ENCODE measurements around the gene GPC6. TPM values are rescaled to one million over a fixed set of nuclear protein-coding genes. Genes with fewer than 3 reads are reported as not detected.

GPC6 gene
- total RNA-seq, 2 experiments from 2014 or later = not detected

- Histone ChIP-seq H3K36me3 (ENCODE audit: insufficient read depth, low read length) (no peaks in the 10 kb centered on the region), H3K9me2 (ENCODE audit: insufficient read depth, low read length) (no peaks in the 10 kb centered on the region), H3K4me1 (ENCODE audit: insufficient read depth, low read length, poor library complexity, severe bottlenecking) (no peaks in the 10 kb centered on the region), H3K27ac (ENCODE audit: low read depth, low read length, poor library complexity, severe bottlenecking) (no peak overlapping the region), H3K4me2 (ENCODE audit: low read length) (no peak overlapping the region), H3K9me3 (ENCODE audit: low read length) (no peaks in the 10 kb centered on the region), H2AFZ (ENCODE audit: low read length) (no peak overlapping the region), H3K79me2 (ENCODE audit: insufficient read depth, low read depth, low read length) (no peaks in the 10 kb centered on the region), H4K20me1 (ENCODE audit: insufficient read depth, low read length) (no peaks in the 10 kb centered on the region), H3K4me3 (ENCODE audit: low read depth, low read length, poor library complexity, severe bottlenecking) (no peak overlapping the region)
- BruUV-seq (replicated peaks) = no TSS peak
- TF ChIP-seq CTCF (conservative IDR thresholded peaks at IDR 0.05; ENCODE audit: low read length) (no peak), EZH2phosphoT487 (IDR thresholded peaks at IDR 0.05; ENCODE audit: borderline replicate concordance, low read depth, low read length) (no peak)
- ChIA-PET CTCF (ENCODE audit: unreplicated experiment) (no interaction called here), POLR2A (no interaction called here)
- DNase-seq (ENCODE audit: low spot score) = no peak
- intact Hi-C loops (cut with micrococcal nuclease; ENCODE audit: unreplicated experiment) = no loop called here
Observed at GRCh38 chr13:93603043-93603442, 376.4 kb downstream of the GPC6 start.

GRCh38 chr13:93614776-93615175 is 388.2 kb downstream of the GPC6 start:
- TF ChIP-seq EZH2phosphoT487 (IDR thresholded peaks at IDR 0.05; ENCODE audit: borderline replicate concordance, low read depth, low read length) = no peak
- no peak for TF ChIP-seq CTCF (conservative IDR thresholded peaks at IDR 0.05; ENCODE audit: low read length)
- Histone ChIP-seq H4K20me1 (ENCODE audit: insufficient read depth, low read length) (no peaks in the 10 kb centered on the region), H3K4me2 (ENCODE audit: low read length) (no peak overlapping the region), H3K4me3 (ENCODE audit: low read depth, low read length, poor library complexity, severe bottlenecking) (no peak overlapping the region), H3K79me2 (ENCODE audit: insufficient read depth, low read depth, low read length) (no peaks in the 10 kb centered on the region), H2AFZ (ENCODE audit: low read length) (no peak overlapping the region), H3K4me1 (ENCODE audit: insufficient read depth, low read length, poor library complexity, severe bottlenecking) (no peaks in the 10 kb centered on the region), H3K36me3 (ENCODE audit: insufficient read depth, low read length) (no peaks in the 10 kb centered on the region), H3K9me3 (ENCODE audit: low read length) (no peaks in the 10 kb centered on the region), H3K27ac (ENCODE audit: low read depth, low read length, poor library complexity, severe bottlenecking) (no peak overlapping the region), H3K9me2 (ENCODE audit: insufficient read depth, low read length) (no peaks in the 10 kb centered on the region)
- no TSS peak for BruUV-seq (replicated peaks)
- no peak for DNase-seq (ENCODE audit: low spot score)
- CTCF ChIA-PET (ENCODE audit: unreplicated experiment) = no interaction called here
- POLR2A ChIA-PET = no interaction called here
- intact Hi-C loops (cut with micrococcal nuclease; ENCODE audit: unreplicated experiment) = no loop called here

GRCh38 chr13:93620181-93620765 is 393.7 kb downstream of the GPC6 start:
- no peak overlapping the region for H3K4me3 ChIP-seq (ENCODE audit: low read depth, low read length, poor library complexity, severe bottlenecking)
- no peak for DNase-seq (ENCODE audit: low spot score)
- no peaks in the 10 kb centered on the region for H4K20me1 ChIP-seq (ENCODE audit: insufficient read depth, low read length)
- ChIA-PET POLR2A (no interaction called here), CTCF (ENCODE audit: unreplicated experiment) (no interaction called here)
- H3K9me2 ChIP-seq (ENCODE audit: insufficient read depth, low read length) = no peaks in the 10 kb centered on the region
- no peaks in the 10 kb centered on the region for H3K79me2 ChIP-seq (ENCODE audit: insufficient read depth, low read depth, low read length)
- H3K4me2 ChIP-seq (ENCODE audit: low read length) = no peak overlapping the region
- H3K4me1 ChIP-seq (ENCODE audit: insufficient read depth, low read length, poor library complexity, severe bottlenecking) = no peaks in the 10 kb centered on the region
- H3K27ac ChIP-seq (ENCODE audit: low read depth, low read length, poor library complexity, severe bottlenecking) = no peak overlapping the region
- no TSS peak for BruUV-seq (replicated peaks)
- intact Hi-C loops (cut with micrococcal nuclease; ENCODE audit: unreplicated experiment) = no loop called here
- H3K9me3 ChIP-seq (ENCODE audit: low read length) = no peaks in the 10 kb centered on the region
- no peak for TF ChIP-seq CTCF (conservative IDR thresholded peaks at IDR 0.05; ENCODE audit: low read length)
- TF ChIP-seq EZH2phosphoT487 (IDR thresholded peaks at IDR 0.05; ENCODE audit: borderline replicate concordance, low read depth, low read length) = no peak
- H3K36me3 ChIP-seq (ENCODE audit: insufficient read depth, low read length) = no peaks in the 10 kb centered on the region
- H2AFZ ChIP-seq (ENCODE audit: low read length) = no peak overlapping the region

Measured in OCI-LY7 (cell line).